Keratinocyte (primary cell): Measurements from ENCODE around the gene CLK1.

Experiments used
- EZH2 ChIP-seq: IDR thresholded peaks from one replicate; pipeline ENCODE4 v1.6.1; 2012; ENCODE audit warnings: inconsistent platforms, mild to moderate bottlenecking, low read length, moderate library complexity
- TF ChIP-seq, protein P1 (sequence below), 3 experiments: IDR thresholded peaks in 1 of 3; conservative IDR thresholded peaks in 1 of 3; optimal IDR thresholded peaks in 1 of 3; 2 replicates in 2 of 3; 3 replicates in 1 of 3; pipeline versions ENCODE3 to v1.5.1; 2011; ENCODE audit warnings: low read length in 3 of 3, mild to moderate bottlenecking in 3 of 3, moderate library complexity in 2 of 3, control low read depth in 1 of 3, inconsistent platforms in 1 of 3; ENCODE audit not compliant: insufficient read depth in 2 of 3; ENCODE audit errors: extremely low read depth in 1 of 3

DNA sequence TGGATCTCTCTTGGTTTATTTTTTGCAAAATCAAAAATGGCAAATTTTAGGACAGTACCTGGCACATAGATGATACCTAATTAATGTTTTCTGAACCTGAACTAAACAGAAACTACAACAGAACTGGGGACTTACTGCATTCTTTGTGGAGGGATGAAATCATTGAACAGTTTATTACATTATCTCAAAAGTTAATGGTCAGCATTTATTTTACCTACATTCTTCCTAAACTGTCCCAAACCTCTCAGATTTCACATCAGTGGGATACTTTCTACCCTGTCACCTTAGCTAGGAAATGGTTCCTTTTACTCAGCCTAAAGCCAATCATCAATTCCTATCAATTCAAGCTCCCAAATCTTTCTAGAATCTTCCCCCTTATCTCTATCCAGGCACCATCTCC is 35.0 kb upstream of the CLK1 start:
- TF ChIP-seq, protein P1, sequence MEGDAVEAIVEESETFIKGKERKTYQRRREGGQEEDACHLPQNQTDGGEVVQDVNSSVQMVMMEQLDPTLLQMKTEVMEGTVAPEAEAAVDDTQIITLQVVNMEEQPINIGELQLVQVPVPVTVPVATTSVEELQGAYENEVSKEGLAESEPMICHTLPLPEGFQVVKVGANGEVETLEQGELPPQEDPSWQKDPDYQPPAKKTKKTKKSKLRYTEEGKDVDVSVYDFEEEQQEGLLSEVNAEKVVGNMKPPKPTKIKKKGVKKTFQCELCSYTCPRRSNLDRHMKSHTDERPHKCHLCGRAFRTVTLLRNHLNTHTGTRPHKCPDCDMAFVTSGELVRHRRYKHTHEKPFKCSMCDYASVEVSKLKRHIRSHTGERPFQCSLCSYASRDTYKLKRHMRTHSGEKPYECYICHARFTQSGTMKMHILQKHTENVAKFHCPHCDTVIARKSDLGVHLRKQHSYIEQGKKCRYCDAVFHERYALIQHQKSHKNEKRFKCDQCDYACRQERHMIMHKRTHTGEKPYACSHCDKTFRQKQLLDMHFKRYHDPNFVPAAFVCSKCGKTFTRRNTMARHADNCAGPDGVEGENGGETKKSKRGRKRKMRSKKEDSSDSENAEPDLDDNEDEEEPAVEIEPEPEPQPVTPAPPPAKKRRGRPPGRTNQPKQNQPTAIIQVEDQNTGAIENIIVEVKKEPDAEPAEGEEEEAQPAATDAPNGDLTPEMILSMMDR (optimal IDR thresholded peaks at IDR 0.05 in 1 of 3, IDR thresholded peaks at IDR 0.05 in 1 of 3, conservative IDR thresholded peaks at IDR 0.05 in 1 of 3; ENCODE audit: extremely low read depth in 1 of 3, insufficient read depth in 2 of 3, low read length in 3 of 3) = no peak
- no peak for TF ChIP-seq EZH2
